ENCODE data around the gene SPIRE1.
"Not testable (repeated sequence)": the region's sequence is repeated elsewhere in the genome, so short reads cannot be mapped to it uniquely, and the experiment has no call there.

DNA sequence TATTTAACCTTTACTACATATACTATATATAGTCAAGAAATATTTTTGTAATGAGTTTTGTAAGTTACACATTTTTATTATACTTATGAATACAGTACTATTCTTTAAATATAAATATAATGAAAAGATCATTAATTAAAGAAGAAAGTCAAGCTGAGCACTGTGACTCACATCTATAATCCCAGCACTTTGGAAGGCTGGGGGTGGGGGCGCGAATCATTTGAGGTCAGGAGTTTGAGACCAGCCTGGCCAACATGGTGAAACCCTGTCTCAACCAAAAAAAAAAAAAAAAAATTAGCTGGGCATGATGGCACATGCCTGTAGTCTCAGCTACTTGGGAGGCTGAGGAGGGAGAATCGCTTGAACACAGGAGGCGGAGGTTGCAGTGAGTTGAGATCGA, 14.2 kb downstream of the SPIRE1 start:
- TF ChIP-seq CTCF (IDR thresholded peaks at IDR 0.05); POLR2AphosphoS5 (IDR thresholded peaks at IDR 0.05; ENCODE audit: insufficient read depth in 1 of 2, low read depth in 1 of 2); POLR2A (IDR thresholded peaks at IDR 0.05): not testable (repeated sequence)
